IPS-NIHi7 (cell line): ENCODE data around the gene RHEB.

Experiments used
- DNase-seq: peaks from one replicate; pipeline ENCODE4 v3.0.0; 2012; ENCODE audit warnings: mixed read lengths; ENCODE audit errors: extremely low spot score

RHEB gene

DNA sequence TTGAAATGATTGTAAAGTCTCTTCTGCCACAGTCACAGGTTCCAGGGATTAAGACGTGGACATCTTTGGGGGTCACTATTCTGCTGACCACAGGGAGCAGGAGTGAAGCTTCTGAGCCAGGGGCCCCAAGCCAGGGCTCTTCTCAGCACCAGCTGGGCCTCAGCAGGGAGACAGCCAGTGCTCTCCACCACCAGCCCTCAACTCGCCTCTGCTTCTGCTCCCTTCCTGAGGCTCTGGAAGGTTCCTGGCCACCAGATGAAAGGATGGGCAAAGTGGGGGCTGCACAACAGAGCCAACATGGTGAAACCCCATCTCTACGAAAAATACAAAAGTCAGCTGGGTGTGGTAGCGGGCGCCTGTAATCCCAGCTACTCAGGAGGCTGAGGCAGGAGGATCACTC lies 68.5 kb downstream of the RHEB start:
- DNase-seq, result no peak

DNA sequence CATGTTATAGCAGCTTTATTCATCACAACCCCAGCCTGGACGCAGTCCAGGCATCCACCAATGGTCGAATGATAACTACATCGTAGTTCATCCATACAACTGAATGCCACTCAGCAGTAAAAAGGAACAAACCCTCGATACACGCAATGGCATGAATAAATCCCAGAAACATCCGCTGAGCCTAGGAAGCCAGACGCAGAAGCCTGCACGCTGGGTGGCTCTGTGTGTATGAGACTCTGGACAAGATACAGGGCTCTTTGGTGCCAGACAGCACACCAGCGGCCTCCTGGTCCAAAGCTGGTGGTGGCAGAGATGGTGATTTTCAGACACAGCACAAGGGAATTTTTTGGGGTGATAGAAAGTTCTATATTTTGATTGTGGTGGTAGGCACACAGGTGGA lies 69.7 kb downstream of the RHEB start:
- no peak for DNase-seq

DNA sequence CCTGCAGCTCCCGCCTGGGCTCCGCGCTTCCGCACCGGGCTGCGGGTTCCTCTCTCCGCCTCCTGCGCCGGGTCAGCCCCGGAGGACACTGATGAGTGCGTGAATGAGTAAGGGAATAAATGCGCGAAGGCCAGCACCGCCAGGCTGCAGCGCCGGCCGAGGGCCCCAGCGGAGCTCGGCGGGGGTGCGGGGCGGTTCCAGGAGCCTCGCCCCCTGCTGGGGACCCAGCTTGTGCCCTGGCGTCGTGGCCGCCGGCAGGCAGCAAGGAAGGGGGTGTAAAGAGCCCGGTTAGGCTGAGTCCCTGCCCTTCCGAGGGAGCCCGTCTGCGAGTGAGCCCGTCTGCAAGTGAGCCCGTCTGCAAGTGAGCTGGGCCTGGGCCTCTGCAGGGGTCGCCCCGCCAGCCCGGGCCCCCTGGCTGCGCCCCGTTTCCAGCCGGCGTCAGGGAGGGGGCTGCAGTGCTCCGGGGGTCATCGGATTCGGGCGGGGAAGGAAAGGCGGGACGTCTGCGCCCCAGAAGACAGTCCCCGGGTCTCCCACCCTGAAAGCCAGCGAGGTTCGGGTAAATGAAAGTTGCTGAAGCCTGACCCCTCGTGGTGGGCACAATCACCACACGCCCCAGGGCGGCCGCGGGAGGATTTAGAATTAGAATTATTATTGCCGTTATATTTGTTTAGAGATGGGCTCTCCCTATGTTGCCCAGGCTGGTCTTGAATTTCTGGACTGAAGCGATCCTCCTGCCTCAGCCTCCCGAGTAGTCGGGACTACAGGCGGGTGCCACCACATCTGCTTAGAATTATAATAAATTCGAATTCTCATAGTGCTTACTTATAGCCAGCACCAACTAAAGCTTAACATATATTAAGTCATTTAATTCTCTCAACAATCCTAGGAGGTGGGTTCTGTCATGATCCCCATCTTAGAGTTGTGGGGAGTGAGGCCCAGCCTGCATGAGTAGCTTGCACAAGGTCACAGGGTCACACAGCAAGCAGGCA lies 71.1 kb downstream of the RHEB start:
- peak; percentile 84 for DNase-seq

DNA sequence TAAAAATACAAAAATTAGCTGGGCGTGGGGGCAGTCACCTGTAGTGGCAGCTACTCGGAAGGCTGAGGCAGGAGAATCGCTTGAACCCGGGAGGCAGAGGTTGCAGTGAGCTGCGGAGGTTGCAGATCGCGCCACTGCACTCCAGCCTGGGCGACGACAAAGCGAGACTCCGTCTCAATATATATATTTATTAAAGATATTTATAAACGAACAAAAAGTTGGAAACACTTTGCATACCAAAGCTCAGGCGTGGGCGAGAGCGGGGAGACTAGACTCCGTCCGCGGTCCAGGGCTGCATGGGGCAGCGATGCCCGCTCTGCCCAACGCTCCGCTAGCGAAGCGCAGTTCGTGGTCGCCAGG lies 71.8 kb downstream of the RHEB start:
- no peak for DNase-seq

DNA sequence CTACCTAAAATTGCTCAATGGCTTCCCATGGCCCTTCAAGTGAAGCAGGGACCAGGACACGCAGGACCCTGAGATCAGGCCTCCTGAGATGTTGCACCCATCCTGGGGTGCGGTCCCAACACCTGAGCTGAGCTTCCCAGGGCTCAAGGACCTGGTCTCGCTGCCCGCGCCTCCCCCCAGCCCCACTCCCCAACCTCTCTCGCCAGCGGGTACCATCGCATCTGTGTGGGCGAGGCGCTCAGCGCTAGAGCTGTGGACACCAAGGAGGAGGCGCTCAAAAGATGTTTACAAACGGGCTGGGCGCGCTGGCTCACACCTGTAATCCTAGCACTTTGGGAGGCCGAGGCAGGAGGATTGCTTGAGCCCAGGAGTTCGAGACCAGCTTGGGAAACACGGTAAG lies 72.4 kb downstream of the RHEB start:
- no peak for DNase-seq

DNA sequence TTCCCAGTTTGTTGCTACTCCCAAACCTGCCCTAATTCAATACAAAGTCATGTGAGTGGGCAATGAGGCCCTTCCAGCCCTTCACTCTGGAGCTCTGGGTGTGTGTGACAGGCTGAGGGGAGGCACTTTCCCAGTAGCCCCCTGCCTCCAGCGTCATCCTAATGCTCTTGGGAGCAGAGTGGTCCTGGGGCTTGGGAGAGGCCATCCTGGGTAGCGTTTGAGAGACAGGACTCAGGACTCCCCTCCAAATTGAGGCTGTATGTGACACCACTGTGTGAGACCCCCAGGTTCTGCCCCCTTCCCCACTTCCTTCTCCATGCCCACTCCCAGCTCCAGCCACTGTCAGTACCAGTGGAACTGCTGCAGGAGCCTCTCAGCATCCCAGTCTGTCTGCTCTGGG lies 73.3 kb downstream of the RHEB start:
- DNase-seq, result no peak

DNA sequence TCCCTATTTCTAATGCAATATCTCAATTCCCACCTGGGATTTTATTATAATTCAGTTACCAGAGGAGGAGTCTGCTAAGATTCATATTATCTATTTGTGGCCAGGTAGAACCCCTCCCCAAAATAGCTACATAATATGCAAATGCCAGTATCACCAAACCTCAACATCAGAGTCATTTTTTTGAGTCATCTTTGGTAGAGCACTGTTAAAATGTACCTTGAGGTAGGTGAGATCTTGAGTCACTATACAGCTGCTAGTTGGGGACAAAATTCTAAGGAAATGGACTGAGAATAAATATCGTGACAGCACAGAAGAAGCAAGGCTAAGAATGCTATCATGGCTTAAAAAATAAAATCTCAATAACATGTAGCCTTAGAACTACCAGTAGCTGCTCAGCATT lies 75.1 kb downstream of the RHEB start:
- DNase-seq, result no peak

DNA sequence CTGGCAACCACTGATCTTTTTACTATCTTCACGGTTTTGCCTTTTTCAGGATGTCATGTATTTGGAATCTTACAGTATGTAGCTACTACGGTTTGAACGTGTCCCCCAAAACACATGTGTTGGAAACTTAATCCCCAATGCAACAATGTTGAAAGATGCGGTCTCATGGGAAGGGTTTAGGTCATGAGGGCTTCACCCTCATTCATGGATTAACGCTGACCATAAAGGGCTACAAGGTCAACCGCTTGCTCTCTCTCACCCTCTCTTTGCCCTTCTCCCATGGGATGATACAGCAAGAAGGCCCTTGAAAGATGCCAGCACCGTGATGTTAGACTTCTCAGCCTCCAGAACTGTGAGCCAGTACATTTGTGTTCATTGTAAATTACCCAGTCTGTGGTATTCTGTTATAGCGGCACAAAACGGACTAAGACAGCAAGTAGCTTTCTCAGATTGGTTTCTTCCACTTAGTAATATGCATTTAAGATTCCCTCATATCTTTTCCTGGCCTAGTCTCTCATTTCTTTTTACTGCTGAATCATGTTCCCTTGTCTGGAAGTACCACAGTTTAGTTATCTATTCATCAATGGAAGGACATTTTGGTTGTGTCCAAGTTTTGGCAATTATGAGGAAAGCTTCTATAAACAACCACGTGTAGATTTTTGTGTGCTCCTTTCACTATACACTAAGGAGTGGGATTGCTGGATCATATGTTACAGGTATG lies 76.8 kb downstream of the RHEB start:
- DNase-seq, result no peak

DNA sequence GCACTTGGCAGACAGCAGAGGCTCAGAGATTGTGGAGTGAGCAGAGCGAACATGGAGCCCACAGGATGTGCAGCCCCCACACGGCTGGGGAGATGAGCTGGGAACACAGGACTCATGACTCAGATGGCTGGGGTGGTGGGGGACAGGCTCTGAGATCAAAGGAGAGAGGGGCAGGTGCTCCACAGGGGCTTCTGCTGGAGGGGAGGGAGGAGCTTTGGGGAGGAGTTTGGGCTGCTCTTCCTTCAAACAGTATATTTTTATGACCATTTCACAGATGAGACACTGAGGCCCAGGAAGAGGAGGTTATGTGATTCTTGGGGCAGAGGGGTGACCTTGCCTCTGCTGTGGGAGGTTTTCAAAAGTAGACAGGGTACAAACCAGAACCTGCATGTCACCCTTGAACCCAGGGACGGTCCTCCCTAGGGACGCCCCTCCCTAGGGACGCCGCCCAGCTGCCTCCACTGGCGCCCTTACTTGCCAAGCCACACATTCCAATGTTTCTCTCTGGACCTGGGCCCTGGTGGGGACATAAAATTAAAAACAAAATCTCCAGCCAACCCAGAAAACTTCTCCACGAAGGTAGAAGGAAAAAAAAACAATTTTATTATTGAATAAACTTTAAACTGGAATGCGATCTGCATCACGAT lies 78.8 kb downstream of the RHEB start:
- no peak for DNase-seq

DNA sequence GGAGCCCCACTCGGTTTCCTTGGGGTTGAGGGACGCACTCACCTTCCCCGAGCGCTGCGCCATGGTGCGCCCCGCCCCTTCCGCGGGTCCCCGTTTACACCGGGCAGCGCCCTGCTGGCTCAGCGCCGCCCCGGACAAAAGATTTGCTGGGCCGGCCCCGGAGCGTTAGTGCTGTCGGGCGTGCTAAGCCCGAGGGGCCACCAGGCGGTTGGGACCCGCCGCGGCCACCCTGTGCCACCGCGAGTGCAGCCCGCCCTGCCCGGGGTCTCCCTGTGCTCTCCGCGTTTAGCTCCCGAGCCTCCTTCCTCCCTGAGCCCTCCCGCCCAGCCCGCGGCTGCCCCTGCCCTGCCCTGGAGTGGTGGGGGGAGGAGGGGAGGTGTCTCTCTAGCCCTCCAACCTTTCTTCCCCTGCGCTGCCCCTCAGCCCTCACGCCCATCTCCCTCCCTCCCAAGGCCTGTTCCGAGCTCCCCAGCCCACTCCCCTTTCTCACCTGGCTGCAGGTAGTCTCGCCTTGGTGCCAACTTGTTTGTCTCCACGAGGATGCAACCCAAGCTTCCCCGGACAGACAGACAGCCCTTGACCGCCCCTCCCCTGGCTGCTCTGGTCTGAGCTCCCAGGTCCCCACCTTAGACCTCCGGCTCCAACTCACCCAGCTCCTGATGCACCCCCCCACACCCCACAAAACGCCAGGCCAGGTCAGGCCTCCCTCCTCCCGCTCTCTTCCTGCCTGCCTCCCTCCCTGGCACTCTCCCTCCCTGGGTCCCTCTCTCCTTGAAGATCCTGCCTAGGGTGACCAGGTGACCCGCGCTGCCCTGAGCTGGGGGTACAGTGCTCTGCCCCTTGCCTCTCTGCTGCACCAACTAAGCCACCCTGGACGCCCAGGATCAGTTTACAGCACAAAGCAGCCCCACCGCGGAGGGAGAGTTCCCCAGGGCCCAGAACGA lies 79.6 kb downstream of the RHEB start, which contains the start of gene CRYGN:
Gene CRYGN, minus strand, starts transcription at position 287 of the 944 bp plus-strand sequence. Its CDS starts 224 bp downstream, at position 63.
- peak; percentile 82 for DNase-seq

DNA sequence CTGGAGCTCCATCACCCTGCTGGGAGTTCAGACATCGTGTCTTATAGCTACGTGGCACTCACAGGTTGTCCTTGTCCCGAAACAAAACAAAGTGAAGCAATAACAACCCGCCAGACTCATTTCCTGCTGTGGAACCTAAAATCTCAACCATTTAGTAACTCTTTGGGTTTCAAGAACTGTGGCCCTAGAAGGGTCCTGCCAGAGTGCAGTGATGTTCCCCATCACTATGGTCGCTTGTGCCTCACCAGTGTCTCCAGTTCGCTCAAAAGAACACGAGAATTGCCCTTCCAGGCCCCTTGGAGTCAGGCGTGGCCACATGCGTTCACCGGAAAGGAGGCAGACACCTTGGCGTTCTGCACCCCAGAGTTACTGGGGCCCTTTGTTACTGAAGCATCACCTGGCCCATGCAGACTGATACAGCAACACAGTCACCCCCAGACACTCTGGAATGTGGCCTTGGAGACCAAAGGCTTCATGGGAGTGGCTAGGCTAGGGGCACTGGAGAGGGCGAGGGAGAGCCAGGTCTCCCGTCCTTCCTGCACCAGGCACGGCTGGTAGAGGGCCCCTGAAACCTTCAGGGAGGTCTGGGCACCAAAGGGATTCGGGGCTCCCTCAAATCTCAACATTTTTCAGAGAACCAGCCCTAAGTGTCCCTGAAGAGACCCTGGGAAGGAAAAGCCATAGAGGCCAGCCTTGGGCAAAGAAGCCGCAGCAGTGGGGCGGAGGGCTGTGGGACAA lies 80.7 kb downstream of the RHEB start:
- DNase-seq, result no peak

DNA sequence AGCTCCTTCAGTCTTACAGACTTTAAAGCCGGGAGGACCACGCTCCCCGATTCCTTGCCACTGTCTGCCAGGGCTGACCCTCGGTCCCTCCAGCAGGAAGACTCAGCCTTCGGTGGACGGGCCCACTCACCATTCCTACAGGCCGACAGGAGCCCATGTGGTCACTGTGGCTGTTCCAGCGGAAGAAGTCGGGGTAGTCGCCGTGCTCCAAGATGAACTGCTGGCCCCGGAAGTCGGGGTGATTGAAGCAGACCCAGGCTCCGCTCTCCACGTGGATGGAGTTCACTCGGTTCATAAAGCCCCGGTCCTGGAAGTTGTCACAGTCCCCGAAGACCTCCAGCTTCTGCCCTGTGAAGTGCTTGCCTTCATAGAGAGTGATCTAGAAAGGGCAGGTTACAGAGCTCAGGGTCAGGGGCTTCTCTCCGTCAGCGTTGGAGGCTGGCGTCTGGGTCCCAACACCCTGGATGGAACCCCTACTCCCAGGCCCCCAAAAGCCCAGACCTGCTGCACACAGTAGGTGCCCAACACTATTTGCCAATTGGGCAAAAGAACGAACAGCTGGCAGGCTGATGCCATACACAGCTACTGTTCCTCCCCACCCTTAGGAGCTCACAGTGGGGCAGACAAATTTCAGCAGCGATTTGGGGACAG lies 81.7 kb downstream of the RHEB start:
- no peak for DNase-seq

DNA sequence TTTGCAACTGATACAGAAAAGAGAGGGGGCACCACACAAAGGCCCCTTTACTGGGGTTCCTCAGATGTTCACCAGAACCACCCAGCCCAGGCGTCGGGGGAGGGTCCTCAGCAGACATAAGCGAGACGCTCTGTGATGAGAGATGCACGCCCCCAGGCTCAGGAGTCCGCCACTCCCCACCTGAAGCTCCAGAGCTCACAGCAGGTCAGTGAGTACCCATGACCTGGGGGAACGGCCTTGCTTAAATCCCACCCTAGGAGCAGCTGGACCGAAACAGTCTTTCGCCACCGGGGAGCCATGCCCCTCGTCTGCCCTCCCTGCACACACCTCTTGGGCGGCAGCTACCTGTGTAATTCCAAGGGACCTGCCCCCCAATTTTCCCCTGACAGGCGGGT lies 82.5 kb downstream of the RHEB start:
- no peak for DNase-seq

DNA sequence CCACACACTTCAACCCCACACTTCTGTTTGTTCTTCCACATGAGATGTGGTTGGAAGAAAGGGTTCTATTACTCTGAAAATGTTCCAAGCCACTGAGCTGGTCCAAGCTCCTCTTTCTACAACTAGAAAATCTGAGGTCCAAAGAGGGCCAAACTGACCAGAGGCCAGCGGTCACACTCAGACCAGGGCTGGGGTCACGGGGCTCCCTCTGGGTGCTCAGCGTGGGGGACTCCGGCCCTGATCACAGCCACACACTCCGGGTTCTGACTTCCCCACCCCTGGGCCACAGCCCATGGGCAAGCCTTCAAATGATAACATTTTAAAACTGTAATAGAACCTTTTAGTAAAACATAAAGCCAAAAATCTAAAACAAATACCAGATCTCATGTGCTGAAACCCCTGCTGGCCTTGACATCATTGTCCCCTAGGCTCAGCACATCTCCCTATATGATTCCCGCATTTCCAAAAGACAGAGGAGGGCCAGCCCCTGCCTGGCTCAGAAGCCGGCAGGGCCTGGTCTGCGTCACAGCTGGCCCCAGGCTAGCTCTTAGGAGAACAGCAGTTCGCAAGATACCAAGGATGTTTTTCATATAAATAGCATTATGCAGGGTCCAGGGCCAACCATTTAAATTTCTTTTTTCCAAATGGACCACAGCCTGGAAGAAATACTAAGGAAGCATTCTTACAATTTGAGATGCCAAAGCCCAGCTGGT lies 83.1 kb downstream of the RHEB start:
- DNase-seq, result no peak

DNA sequence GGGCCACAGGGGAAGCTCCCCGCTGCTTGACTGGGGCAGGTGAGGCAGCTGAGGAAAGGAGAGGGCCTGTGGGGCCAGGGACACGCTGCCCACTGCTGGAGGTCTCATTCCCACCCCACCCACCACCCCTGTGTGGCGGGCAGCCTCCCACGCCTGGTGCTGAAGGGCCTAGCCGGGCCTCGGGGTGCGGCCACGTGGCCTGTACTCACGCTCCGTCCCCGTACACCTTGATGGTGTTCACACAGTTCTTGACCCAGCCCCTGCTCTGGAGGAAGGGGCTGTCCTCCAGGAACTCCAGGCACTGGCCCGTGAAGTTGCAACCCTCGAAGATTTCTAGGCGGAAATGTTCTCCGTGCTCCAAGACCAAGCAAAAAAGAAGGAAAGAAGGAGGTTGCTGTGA lies 83.7 kb downstream of the RHEB start:
- DNase-seq, result no peak

DNA sequence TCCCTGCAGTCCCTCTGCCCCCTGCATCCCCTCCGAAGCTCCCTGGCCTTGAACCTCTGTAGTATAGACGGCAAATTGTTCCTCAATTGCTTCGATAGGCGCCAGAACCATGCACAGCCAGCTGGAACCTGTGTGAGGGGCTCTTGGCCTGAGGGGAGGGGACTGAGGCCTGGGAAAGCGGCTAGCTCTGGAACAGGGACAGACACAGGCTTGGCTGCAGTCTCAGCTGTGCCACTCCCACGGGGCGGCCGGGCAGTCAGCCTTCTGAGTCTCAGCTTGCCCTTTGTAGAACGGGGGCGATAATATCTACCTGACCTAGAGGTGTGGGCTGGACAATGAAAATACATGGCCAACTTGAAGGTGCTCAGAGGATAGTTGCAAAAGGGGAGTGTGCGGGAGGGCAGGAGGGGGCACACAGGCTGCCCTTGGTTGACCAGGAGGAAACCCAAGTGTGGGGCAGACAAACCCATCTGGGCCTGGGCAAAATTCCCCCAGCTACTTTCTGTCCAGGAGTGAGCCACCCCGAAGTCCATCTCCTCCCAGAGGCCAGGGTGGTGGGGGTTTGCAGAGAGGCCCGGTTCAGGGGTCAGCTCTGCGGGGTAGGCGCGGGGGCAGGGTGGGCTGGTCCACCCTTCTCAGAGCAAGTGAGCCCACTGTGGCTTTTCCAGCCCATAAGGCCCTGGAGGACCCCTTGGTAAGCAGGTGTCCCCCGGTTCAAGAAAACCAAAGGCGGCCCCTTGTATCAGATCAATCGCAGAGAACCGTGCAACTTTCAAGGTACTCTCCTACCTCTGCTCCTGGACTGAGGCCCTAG lies 84.4 kb downstream of the RHEB start:
- DNase-seq, result no peak

DNA sequence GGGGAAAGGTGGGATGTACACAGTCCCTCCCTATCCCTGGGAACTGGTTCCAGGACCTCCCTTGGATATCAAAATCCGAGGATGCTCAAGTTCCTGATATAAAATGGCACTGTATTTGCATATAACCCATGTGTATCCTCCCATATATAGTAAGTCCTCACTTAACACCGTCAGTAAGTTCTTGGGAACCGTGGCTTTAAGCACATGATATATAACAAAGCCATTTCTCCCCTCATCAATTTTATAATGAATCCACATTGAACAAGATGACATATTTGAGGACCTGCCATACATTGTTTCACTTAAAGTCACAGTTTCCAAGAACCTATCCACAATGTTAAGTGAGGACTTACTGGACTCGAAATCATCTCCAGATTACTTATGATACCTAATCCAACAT lies 85.1 kb downstream of the RHEB start:
- DNase-seq, result no peak

DNA sequence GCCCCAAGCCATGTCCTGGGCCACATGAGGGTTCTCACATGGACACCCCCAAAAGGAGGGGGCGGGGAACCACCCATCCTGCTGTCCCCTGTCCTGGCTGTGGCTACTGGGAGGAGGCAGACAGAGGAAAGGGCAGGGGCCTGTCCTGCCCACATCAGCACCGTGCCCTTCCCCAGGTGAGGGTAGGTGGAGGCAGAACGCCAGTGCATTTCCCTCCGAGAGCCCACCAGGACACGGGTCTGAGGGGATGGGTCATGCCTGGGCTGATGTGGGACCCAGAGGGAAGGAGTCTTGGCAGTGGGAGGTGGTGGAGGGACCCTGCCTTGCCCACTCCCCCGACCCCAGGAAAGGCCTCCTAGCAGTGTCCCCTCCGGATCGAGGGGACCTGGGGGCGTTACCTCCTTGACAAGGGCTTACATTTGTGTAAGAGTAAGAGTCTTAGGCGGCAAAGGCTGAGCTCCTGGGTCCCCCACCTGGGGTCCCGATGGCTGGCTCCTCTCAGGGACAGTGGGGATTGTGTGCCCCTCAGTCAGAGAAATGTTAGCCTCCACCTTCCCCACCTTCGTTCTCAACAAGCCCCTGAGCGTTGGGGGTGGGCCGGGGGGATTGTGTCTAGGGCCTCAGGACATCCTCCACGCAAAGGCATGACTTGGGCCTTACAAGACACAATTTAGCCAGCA lies 85.8 kb downstream of the RHEB start:
- no peak for DNase-seq
